ENCODE results near the gene PTPN14.
A peak's percentile ranks its signal among the peaks of the same experiment; 100 is the strongest.
"Not testable (repeated sequence)": the region's sequence is repeated elsewhere in the genome, so short reads cannot be mapped to it uniquely, and the experiment has no call there.

The PTPN14 gene

DNA sequence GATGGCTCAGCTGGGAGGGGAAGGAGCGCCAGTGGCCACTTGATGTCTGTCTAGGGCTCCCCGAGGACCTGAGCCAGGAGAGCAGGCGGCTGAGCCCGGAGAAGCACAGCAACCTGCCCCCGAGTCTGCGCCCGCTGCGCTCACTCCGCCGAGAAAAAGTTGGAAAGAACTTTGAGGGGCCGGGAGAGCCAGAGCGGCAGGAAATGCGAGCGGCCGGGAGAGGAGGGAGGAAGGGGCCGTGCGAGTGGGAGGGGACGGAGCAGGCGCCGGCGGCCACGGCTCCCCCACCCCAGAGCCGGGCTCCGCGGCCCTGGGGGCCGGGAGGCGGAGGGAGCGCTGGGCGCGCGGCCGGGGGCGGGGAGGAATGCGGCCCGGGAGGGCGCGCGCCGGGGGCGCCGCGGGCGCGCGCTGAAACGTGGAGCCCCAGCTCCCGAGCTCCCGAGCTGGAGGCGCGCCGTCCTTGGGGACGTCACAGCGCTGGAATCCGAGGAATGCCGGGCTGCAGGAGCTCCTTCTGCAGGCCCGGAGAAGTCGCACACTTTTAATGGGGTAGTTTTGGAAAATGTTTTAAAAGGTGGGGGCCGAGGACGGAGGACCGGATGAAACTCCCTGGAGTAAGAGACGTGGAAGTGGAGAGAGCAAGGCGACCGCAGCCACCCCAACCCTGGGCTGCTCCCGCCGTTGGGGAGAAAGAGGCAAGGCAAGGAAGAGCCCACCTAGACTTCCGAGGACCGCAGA is at the start of gene PTPN14:
TSS of gene PTPN14 (minus strand) at position 167 of the 738 bp plus-strand sequence. CDS start 86,799 bp downstream, outside the sequence.
- peak within 1 kb of the TSS; percentile 78 for H3K27ac ChIP-seq
- TF ChIP-seq ZFX (IDR thresholded peaks at IDR 0.05) (peak; percentile 34; the same call in 1 of the 2 replicates), CTCF (conservative IDR thresholded peaks at IDR 0.05) (peak; percentile 49)

DNA sequence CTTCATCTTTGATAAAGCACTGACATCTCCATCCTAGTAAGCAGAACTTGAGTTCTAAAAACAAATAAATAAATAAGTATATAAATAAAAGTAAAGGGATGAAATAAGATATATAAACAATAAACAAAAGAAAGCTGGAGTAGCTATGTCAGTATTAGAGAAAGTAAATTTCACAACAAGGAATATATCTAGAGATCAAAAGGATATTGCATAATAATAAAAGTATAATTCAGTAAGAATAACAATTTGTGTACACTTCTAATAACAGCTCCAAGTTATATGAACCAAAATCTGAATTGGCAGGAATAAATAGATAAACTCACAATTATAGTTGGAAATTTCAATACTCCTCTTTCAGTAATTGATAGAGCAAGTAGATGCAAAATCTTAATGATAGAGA is 41.8 kb upstream of the PTPN14 start:
- no peak for TF ChIP-seq CTCF (conservative IDR thresholded peaks at IDR 0.05)
- TF ChIP-seq ZFX (IDR thresholded peaks at IDR 0.05) = no peak
- H3K27ac ChIP-seq = no peak overlapping the region

DNA sequence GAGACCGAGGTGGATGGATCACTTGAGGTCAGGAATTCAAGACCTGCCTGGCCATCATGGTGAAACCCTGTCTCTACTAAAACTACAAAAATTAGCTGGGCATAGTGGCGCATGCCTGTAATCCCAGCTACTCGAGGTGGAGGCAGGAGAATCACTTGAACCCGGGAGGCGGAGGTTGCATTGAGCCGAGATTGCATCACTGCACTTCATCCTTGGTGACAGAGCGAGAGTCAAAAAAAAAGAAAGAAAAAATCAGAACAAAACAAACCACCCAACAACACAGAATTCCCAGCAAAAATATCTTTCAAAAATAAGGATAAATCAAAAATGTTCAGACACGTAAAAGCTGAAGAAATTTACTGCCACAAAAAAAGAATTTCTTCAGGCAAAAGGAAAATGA is 40.5 kb upstream of the PTPN14 start:
- H3K27ac ChIP-seq = not testable (repeated sequence)

- H3K27ac ChIP-seq = no peak overlapping the region
- TF ChIP-seq ZFX (IDR thresholded peaks at IDR 0.05) (no peak), CTCF (conservative IDR thresholded peaks at IDR 0.05) (peak; percentile 30; the same call in 1 of the 2 replicates)
These were observed 39.3 kb upstream of the PTPN14 start for GRCh38 chr1:214590696-214591095.

DNA sequence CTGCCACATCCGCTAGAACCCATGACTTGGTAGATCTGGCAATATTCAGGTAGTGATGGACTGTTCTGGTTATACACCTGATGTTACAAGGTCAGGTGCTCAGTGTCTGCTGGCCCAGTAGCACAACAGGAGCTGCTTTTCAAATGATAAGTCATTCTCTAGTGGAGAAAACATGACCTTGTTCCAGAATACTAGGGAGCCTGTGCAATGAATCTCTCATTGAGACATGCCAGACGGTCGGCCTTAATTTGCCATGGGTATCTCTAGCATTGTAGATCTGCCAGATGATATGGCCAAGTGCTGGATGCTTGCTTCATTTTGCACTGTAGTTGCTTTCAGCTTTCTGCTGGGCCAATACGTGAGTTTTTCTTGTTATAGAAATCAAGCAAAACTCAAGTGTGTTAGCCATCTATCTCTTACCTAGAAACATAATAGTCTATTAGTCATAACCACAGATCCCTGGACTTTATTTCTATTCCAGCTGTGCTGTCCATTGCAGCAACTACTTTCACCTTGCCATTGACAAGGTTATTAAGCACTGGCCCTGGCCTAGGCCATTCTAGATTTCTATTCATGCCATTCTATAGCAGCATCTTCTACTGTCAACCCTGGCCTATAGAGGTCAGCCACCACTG is 37.7 kb upstream of the PTPN14 start:
- no peak overlapping the region for H3K27ac ChIP-seq
- no peak for TF ChIP-seq CTCF (conservative IDR thresholded peaks at IDR 0.05)
- TF ChIP-seq ZFX (IDR thresholded peaks at IDR 0.05) = no peak

- TF ChIP-seq ZFX (IDR thresholded peaks at IDR 0.05) (no peak), CTCF (conservative IDR thresholded peaks at IDR 0.05) (no peak)
- no peak overlapping the region for H3K27ac ChIP-seq
These were observed 35.8 kb upstream of the PTPN14 start for GRCh38 chr1:214587165-214587564.

GRCh38 chr1:214586621-214587020 is 35.2 kb upstream of the PTPN14 start:
- TF ChIP-seq ZFX (IDR thresholded peaks at IDR 0.05) (no peak), CTCF (conservative IDR thresholded peaks at IDR 0.05) (no peak)
- no peak overlapping the region for H3K27ac ChIP-seq

Data from C4-2B (cell line).